H1 (cell line): ENCODE measurements around the gene DNAJC6. TPM values are rescaled to one million over a fixed set of nuclear protein-coding genes. Genes with fewer than 3 reads are reported as not detected.

Experiments used
- CBX5 ChIP-seq: fragments of 300-800, 300-1000 bp; sonication (generic); IDR thresholded peaks from 2 replicates; pipeline ENCODE4 v1.7.1; 2016; ENCODE audit warnings: antibody characterized with exemption, low read length, low read depth
- CBX8 ChIP-seq: fragments of 300-800, 300-1000 bp; sonication (generic); IDR thresholded peaks from 2 replicates; pipeline ENCODE4 v1.7.1; 2016; ENCODE audit warnings: low read depth, low read length, borderline replicate concordance
- CEBPB ChIP-seq: IDR thresholded peaks from 2 replicates; pipeline ENCODE4 v1.6.1; 2012; ENCODE audit warnings: low read depth, low read length
- CHD2 ChIP-seq: IDR thresholded peaks from 2 replicates; pipeline ENCODE4 v1.6.1; 2012; ENCODE audit warnings: low read length, improper control_type of control experiment
- POLR2AphosphoS5 ChIP-seq: IDR thresholded peaks from 2 replicates; pipeline ENCODE4 v1.6.1; 2011; ENCODE audit warnings: low read depth, low read length
- RFX5 ChIP-seq: IDR thresholded peaks from 2 replicates; pipeline ENCODE4 v1.6.1; 2011; ENCODE audit warnings: low read depth, low read length, improper control_type of control experiment, borderline replicate concordance
- SIRT6 ChIP-seq: IDR thresholded peaks from one replicate; pipeline ENCODE4 v1.7.1; 2012; ENCODE audit warnings: low read length, inconsistent platforms
- polyA plus RNA-seq, 7 experiments: library from polyadenylated mRNA; depleted of rRNA in 3 of 7; stranded (reverse) in 5 of 7; unstranded in 2 of 7; fragments of >200 nt in 5 of 7; fragments of 200-250 nt in 2 of 7; gene quantifications; 1 replicate in 5 of 7; 2 replicates in 1 of 7; 4 replicates in 1 of 7; pipeline versions ENCODE4 v1.2.1 to v1.2.3, GENCODE V29; 2011 to 2013; ENCODE audit warnings: missing spikeins in 2 of 7, mixed read lengths in 2 of 7
- total RNA-seq: library from RNA; stranded (reverse); fragmentation: NEBNext Ultra II Directional; extraction: Animal tissue kit (Norgen Biotek cat#: 25700); gene quantifications from 2 replicates; pipeline ENCODE4 v1.2.1, GENCODE V29; 2021
- TF ChIP-seq, protein P1 (sequence below): fragments of 300-600 bp; sonication (generic); IDR thresholded peaks from 2 replicates; pipeline ENCODE4 v1.7.1; 2012; ENCODE audit warnings: low read length, moderate library complexity, mild to moderate bottlenecking, inconsistent platforms; ENCODE audit not compliant: insufficient replicate concordance
- TF ChIP-seq, protein P2 (sequence below): IDR thresholded peaks from 2 replicates; pipeline ENCODE4 v1.6.1; 2012; ENCODE audit warnings: low read length, inconsistent platforms

DNAJC6 gene
- total and polyA plus RNA-seq, 2 of the 8 experiments (the other 6 are each of a cell fraction or from before 2014, with no cell fraction given), result 1.6 to 3.0 TPM

DNA sequence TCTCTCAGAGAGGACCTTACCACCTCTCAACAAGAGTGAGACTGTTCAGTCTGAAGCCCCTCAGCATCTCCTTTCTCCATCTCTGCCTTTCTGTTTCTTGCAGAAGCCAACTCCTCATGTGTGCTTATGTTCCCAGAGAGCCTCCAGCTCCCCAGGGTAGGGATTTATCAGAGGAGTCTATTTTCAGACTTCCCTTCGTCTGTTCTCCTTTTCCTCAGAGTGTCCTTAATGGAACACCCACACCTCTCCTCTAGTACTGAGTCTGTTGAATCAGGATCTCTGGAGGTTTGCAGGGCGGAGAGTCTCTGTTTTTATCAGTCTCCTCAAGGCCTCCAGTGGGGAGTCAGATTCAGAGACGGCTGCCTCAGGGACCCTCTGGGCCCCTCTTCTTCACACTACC, 25.1 kb upstream of the DNAJC6 start (continued):
- TF ChIP-seq, protein P1, sequence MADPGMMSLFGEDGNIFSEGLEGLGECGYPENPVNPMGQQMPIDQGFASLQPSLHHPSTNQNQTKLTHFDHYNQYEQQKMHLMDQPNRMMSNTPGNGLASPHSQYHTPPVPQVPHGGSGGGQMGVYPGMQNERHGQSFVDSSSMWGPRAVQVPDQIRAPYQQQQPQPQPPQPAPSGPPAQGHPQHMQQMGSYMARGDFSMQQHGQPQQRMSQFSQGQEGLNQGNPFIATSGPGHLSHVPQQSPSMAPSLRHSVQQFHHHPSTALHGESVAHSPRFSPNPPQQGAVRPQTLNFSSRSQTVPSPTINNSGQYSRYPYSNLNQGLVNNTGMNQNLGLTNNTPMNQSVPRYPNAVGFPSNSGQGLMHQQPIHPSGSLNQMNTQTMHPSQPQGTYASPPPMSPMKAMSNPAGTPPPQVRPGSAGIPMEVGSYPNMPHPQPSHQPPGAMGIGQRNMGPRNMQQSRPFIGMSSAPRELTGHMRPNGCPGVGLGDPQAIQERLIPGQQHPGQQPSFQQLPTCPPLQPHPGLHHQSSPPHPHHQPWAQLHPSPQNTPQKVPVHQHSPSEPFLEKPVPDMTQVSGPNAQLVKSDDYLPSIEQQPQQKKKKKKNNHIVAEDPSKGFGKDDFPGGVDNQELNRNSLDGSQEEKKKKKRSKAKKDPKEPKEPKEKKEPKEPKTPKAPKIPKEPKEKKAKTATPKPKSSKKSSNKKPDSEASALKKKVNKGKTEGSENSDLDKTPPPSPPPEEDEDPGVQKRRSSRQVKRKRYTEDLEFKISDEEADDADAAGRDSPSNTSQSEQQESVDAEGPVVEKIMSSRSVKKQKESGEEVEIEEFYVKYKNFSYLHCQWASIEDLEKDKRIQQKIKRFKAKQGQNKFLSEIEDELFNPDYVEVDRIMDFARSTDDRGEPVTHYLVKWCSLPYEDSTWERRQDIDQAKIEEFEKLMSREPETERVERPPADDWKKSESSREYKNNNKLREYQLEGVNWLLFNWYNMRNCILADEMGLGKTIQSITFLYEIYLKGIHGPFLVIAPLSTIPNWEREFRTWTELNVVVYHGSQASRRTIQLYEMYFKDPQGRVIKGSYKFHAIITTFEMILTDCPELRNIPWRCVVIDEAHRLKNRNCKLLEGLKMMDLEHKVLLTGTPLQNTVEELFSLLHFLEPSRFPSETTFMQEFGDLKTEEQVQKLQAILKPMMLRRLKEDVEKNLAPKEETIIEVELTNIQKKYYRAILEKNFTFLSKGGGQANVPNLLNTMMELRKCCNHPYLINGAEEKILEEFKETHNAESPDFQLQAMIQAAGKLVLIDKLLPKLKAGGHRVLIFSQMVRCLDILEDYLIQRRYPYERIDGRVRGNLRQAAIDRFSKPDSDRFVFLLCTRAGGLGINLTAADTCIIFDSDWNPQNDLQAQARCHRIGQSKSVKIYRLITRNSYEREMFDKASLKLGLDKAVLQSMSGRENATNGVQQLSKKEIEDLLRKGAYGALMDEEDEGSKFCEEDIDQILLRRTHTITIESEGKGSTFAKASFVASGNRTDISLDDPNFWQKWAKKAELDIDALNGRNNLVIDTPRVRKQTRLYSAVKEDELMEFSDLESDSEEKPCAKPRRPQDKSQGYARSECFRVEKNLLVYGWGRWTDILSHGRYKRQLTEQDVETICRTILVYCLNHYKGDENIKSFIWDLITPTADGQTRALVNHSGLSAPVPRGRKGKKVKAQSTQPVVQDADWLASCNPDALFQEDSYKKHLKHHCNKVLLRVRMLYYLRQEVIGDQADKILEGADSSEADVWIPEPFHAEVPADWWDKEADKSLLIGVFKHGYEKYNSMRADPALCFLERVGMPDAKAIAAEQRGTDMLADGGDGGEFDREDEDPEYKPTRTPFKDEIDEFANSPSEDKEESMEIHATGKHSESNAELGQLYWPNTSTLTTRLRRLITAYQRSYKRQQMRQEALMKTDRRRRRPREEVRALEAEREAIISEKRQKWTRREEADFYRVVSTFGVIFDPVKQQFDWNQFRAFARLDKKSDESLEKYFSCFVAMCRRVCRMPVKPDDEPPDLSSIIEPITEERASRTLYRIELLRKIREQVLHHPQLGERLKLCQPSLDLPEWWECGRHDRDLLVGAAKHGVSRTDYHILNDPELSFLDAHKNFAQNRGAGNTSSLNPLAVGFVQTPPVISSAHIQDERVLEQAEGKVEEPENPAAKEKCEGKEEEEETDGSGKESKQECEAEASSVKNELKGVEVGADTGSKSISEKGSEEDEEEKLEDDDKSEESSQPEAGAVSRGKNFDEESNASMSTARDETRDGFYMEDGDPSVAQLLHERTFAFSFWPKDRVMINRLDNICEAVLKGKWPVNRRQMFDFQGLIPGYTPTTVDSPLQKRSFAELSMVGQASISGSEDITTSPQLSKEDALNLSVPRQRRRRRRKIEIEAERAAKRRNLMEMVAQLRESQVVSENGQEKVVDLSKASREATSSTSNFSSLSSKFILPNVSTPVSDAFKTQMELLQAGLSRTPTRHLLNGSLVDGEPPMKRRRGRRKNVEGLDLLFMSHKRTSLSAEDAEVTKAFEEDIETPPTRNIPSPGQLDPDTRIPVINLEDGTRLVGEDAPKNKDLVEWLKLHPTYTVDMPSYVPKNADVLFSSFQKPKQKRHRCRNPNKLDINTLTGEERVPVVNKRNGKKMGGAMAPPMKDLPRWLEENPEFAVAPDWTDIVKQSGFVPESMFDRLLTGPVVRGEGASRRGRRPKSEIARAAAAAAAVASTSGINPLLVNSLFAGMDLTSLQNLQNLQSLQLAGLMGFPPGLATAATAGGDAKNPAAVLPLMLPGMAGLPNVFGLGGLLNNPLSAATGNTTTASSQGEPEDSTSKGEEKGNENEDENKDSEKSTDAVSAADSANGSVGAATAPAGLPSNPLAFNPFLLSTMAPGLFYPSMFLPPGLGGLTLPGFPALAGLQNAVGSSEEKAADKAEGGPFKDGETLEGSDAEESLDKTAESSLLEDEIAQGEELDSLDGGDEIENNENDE, result no peak
- TF ChIP-seq POLR2AphosphoS5 (no peak), CBX8 (no peak), SIRT6 (no peak), CHD2 (no peak), RFX5 (no peak), CBX5 (no peak), CEBPB (no peak)
- TF ChIP-seq, protein P2, sequence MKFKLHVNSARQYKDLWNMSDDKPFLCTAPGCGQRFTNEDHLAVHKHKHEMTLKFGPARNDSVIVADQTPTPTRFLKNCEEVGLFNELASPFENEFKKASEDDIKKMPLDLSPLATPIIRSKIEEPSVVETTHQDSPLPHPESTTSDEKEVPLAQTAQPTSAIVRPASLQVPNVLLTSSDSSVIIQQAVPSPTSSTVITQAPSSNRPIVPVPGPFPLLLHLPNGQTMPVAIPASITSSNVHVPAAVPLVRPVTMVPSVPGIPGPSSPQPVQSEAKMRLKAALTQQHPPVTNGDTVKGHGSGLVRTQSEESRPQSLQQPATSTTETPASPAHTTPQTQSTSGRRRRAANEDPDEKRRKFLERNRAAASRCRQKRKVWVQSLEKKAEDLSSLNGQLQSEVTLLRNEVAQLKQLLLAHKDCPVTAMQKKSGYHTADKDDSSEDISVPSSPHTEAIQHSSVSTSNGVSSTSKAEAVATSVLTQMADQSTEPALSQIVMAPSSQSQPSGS, result no peak
